GM18907 (cell line): ENCODE results near the gene KRTAP10-5.
"Not testable (repeated sequence)": the region's sequence is repeated elsewhere in the genome, so short reads cannot be mapped to it uniquely, and the experiment has no call there.

Experiments used
- ATAC-seq: cut with Tn5 transposase; IDR thresholded peaks from one replicate; pipeline ENCODE4 v1.9.1; 2021; ENCODE audit warnings: mild to moderate bottlenecking, moderate library complexity; ENCODE audit not compliant: unreplicated experiment

KRTAP10-5 gene

DNA sequence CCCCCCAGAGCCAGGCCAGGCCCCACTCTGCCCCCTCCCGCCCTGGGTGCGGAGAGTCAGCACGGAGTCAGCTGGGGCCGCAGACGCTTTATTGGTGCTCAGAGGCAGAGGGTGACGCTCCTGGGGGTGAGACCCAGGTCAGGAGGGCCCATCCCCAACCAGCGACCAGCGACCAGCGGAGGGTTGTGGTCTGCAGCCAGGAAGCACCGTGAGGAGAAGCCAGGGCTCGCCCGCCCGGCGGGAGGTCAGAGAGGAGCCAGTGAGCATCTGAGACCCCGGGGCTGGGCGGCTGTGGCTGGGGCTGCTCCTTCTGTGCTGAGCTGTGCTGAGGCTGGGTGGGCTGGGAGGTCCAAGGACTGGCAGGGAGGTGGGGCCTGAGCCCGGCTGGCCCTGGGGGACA lies 30.1 kb downstream of the KRTAP10-5 start:
- not testable (repeated sequence) for ATAC-seq

DNA sequence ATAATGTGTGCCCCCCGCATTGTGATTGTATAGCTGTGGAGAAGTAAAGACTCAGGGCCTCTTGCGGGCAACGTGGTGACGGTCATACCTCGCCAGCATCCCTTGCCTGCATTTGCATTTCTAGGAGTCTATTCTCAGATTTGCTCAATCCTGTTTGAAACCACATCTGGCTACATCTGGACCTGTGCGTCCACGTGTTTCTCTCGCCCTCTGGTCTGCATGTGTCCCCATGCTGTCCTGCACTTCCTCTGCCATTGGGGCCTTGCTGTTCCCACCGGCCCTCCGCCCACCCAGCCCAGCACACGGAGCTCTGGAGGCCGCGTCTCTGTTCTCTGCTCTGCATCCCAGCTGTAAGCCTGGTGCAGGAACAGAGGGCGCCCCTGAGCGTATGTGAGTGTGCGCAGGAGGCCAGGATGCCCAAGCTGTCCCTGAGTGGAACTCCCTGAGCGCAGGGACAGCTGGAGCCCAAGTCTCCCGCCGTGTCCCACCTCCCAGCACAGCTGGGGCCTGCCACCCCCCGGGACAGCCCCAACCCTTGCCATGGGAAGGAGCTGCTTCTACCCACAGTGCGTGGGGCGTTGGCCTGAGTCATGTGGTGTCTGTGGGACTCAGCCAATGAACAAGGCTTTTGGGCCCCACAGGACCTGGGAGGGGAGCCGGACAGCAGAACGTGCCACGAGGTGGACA lies 30.7 kb downstream of the KRTAP10-5 start:
- ATAC-seq, result no peak

DNA sequence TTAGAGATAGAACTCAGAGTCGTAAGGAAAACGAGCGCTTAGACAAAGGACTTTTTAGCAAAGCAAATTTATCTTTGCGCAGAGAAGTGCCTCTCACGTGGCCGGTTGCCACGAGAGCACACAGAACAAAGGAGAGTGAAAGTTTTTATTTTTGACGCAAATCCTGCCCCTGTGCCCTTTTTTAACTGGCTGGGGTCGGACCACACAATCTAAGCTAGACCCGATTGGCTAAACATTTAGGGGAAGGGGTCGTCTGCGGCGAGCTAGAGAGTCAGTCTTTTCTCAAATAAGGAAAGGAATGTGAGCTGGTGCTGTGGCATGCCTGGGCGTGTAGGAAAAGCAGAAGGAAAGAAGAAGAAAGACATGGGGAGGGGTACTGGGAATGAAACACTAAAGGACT lies 31.5 kb downstream of the KRTAP10-5 start:
- ATAC-seq, result no peak

DNA sequence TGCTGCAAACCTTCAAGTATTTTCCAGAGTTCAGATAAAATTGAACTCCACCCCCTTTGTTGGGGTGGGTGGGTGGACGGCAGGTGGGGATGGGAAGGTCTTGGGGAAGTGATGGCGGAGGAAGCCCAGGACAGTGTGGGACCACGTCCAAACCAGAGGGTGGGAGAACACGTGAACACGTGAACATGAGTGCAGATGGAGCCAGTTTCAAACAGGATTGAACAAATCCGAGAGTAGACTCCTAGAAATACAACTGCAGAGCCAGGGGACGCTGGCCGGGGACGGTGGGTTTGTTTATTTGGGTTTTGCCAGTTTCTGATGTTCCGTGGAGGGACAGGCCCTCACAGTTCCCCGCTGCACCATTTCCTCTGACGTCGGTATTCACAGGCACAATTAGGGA lies 32.0 kb downstream of the KRTAP10-5 start:
- ATAC-seq, result no peak

DNA sequence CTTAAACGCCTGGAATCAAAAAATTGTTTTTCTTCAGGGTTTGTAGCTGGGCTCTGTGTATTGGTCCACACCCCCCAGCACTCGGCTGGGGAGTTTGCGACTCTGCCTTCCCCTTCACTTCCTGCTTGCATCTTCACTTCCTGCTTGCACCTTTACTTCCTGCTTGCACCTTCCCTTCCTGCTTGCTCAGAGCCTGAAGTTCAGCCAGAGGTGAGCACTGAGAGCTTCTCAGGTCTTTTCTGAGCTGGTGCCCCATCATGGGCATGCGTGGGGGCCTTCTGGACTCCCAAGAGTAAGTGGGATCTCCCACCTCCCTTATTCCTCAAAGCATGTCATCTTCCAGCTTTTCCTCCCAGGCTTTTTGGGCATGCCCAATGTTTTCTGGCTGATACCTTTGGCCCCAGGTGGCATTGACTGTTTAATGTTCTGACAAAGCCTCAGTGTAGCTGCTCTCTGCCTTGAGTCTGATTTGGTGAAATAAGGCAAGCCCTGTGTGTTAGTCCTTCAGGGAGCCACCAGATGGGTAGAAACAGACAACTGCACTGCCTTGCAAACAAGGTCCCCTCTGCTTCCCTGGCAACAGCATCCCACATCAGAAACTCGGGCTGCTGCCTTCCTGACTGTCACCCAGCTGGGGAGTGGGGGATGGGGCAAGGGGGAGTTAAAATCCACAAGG lies 32.6 kb downstream of the KRTAP10-5 start:
- no peak for ATAC-seq

DNA sequence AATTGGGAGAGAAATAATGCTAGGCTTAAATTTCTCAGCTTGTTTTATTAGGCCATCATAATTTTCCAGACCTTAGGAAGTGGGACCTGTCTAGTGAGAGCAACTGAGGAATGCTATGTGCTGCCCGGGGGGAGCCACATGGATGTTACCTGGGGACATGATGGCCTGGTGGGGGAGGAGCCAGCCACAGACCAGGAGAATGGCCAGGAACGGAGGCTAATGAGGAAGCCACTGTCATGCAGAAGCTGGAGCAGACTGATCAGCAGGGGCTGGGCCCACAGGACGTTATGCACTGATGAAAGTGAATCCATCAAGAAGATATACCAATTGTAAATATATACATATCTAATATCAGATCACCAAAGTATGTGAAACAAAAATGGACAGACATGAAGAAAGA lies 35.8 kb downstream of the KRTAP10-5 start:
- ATAC-seq, result no peak

DNA sequence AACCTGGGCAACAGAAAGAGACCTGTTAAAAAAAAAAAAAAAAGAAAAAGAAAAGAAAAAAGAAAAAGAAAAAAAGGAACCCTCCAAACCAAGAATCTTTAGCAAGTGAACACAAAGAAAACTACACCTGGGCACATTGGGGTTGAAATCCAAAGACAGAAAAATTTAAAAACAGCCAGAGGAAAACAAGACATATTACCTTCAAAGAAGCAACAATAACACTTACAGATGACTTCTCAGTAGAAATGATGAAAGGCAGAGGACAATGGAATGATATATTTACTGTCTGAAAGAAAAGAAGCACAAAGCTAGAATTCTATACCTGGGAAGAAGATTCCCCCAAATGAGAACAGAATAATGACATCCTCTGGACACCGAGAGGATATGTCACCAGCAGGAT lies 37.7 kb downstream of the KRTAP10-5 start:
- ATAC-seq, result no peak

DNA sequence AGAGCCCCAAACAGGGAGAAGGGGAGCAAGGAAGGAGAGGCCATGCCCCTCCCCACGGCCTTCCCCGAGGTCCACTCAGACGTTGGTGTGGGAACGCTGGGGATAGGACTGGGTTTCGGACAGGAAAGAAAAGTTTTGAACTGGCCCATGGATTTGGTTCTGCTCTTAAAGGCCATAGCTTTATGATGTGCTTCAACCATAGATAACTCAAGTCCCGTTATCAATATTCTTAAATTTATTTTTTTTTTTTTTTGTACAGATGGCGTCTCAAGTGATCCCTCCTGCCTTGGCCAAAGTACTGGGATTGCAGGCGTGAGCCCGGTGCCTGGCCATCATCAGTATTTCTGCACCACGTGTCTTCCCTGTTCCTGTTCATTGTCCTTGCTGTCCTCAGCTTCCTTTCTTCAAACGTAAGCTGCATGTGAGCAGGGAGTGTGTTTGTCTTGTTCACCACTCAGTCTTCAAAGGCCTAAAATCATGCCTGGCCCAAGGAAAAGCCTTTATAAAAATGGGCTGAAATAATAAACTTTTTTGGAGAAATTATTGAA lies 39.6 kb downstream of the KRTAP10-5 start:
- ATAC-seq, result no peak

DNA sequence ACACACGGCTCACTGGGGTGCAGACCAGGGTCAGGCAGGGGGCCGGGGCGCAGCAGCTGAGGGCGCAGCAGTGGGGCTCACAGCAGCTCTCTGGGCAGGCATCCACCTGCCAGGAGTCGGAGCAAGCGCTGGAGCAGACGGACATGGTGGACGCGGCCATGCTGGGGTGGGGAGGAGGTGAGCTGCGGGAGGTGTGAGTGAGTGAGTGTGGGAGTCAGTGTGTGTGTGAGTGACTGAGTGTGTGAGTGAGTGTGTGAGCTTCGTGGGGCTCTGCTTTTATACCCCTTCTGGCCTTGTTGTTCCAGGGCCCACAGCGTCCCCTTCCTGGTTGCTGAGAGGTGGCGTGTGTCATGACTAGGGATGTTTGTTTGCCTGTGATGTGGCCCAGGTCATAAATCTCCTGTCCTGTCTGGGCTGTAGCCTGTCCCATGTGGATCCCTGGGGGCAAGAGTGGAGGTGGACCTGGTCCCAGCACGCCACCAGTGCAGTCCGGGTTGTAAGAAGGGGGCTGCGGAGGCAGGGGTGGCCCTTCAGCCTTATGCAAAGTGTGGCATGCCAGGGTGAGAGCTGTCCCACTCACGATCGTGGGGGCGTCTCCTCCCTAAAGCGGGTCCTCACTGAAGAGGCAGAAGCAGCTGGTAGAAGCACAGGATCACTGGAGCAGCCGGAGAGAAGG lies 40.3 kb downstream of the KRTAP10-5 start, which contains the start of gene KRTAP10-1:
TSS of gene KRTAP10-1 (minus strand) at position 205 of the 676 bp plus-strand sequence. CDS start at position 160, 45 bp downstream.
- ATAC-seq, result no peak

DNA sequence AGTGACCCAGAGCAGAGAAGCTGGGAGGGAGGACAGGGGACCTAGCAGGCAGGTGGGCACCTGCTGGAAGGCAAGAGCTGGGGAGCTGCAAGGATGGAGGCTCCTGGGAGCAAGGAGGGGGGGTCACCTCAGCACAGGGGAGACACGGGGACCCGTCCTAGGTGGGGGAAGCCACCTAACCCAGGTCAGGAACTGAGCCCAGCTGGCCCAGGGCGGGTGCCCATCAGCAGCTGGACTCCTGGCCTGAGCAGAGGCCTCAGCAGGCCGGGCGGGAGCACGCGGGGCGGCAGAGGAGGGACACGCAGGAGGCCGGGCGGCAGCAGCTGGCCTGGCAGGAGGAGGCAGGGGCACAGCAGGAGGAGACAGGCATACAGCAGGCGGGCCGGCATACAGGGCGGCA lies 41.4 kb downstream of the KRTAP10-5 start:
- no peak for ATAC-seq

DNA sequence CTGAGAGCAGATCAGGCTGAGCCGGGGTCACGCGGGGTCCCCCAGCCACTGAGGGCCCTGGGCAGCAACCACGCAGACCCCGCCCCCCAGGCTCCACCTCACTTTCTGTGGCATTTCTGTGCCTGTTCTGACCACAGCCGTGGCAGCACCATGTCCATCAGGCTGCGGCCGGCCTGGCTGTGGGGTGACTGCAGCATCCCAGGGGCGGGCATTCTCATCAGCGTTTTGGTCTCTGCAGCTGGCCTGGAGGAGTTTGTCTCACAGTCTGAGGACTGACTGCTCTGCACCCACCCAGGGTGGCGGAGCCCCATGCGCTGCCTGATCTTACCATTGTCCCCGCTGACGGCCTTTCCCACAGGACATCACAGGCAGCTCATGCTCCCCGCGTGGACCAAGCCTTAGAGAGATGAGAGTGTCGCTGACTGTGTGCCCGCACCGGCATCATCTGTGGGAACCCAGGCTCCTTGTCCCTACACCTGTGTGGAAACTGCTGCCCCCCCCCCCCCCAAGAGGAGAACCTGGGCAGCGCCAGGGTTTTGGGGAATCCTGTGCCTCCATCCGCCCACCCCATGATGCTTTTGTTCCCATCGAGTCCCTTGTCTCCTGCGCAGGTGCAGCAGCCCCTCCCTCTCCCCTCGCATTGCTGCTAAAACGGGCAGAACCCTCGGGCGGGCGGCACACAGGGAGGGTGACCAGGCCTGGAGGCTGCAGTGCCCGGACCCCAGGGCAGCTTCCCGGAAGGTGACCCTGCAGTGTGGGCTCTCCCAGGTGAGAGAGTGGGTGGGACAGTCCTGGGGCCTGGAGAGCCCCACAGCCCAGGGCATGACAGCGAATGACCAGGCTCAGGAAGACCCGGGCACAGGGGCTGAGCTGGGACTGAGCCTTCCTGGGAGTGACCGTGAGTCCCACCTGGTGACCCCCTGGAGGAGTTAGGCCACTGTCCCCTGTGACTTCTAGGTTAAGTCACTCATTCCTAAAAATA lies 42.2 kb downstream of the KRTAP10-5 start:
- no peak for ATAC-seq

DNA sequence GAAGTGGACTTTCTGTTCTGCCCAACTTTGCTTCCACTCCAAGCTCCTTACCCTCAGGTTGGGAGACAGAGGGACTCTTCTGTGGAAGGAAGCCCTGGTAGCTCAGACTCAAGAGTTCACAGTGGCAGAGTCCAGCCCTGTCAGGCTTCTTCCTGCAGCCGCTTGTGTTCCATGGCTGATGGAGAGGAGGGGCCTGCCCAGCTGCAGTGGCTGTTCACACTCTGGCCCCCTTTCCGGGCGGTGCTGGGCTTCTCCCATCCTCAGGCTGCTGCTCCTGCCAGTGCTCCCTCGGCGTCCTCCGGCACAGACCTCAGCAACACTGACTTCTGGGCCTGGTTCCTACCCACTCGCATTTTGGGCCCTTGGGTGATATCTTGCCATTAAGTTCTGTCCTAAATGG lies 44.4 kb downstream of the KRTAP10-5 start:
- ATAC-seq, result no peak

DNA sequence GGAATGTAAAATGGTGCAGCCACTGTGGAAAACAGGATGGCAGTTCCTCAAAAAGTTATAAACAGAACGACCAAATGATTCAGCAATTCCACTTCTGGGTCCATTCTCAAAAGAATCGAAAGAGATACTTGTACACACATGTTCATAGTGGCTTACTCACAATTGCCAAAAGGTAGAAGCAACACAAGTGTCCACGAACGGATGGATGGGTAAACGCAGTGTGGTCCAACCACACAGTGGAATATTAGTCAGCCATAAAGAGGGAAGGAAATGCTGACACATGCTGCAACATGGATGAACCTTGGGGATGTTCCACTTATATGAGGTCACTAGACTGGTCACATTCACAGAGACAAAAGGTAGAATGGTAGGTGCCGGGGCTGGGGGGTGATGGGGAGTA lies 45.7 kb downstream of the KRTAP10-5 start:
- ATAC-seq, result no peak

DNA sequence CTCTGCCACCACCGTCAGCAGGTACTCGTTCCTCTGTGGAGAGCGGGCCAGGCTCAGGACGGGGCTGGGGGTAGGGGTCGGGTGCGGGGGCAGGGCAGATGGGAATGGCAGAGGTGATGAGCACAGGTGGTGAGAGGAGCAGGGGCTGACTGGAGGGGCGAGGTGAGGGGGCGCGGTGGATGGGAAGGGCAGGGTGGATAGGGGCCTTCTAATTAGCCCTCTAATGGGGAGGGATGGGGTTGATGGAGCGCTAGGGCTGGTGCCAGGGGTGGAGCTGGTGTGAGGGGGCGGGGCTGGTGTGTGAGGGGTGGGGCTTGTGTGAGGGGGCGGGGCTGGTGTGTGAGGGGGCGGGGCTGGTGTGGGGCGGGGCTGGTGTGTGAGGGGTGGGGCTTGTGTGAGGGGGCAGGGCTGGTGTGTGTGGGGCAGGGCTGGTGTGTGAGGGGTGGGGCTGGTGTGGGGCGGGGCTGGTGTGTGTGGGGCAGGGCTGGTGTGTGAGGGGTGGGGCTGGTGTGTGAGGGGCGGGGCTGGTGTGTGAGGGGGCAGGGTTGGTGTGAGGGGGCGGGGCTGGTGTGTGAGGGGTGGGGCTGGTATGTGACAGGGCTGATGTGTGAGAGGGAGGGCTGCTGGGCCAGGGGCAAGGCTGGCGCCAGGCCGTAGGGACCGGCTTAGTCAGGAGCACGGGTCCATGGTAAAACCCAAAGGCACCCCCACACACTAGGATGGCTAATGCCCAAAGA lies 46.3 kb downstream of the KRTAP10-5 start:
- ATAC-seq, result no peak

DNA sequence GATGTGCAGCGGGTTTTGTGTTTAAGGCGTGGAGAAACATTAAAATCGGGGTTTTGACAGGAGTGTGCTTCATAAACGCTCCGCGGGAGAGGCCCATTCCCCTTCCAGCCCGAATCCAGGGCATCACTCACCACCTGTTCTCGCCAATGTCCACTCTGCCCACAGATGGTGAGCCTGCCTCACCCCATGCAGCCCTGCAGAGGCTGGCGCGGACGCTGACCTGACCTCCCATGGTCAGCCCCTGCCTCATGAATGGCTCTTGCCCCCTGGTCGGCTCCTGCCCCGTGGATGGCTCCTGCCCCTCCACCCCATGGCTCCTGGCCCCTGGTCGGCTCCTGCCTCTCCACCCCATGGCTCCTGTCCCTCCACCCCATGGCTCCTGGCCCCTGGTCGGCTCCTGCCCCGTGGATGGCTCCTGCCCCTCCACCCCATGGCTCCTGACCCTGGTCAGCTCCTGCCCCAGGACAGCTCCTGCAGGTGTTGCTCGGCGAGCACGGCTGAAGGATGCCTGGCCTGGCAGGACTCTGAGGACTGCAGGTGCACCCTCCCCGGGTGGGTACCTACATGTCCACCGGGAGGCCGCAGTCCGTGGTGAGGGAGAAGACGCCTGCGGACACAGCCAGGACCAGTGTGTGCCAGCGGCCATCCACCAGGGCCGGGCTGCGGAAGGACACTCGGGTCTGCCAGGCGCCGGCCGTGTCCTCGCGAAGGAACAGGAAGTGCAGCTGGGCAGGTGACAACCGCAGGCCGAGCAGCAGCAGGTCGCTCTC lies 47.1 kb downstream of the KRTAP10-5 start:
- no peak for ATAC-seq

DNA sequence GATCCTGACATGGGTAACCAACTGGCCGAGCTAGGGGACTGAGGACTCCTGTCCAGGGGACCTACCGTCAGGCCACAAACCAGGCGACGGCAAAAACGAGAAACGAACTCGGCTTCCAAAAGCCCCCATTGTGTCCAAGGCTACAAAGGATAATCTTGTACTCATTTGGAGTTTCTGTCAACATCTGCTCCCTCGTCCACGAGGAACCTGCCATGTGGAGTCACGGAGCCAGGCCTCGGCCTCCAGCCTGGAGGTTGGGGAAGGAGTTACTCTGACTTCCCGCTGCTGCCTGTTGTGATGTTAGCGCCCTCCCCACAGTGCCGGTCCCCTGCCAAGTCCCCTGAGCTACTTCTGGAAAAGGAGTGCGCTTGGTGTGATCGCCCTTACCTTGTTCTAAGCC lies 47.7 kb downstream of the KRTAP10-5 start:
- ATAC-seq, result no peak

DNA sequence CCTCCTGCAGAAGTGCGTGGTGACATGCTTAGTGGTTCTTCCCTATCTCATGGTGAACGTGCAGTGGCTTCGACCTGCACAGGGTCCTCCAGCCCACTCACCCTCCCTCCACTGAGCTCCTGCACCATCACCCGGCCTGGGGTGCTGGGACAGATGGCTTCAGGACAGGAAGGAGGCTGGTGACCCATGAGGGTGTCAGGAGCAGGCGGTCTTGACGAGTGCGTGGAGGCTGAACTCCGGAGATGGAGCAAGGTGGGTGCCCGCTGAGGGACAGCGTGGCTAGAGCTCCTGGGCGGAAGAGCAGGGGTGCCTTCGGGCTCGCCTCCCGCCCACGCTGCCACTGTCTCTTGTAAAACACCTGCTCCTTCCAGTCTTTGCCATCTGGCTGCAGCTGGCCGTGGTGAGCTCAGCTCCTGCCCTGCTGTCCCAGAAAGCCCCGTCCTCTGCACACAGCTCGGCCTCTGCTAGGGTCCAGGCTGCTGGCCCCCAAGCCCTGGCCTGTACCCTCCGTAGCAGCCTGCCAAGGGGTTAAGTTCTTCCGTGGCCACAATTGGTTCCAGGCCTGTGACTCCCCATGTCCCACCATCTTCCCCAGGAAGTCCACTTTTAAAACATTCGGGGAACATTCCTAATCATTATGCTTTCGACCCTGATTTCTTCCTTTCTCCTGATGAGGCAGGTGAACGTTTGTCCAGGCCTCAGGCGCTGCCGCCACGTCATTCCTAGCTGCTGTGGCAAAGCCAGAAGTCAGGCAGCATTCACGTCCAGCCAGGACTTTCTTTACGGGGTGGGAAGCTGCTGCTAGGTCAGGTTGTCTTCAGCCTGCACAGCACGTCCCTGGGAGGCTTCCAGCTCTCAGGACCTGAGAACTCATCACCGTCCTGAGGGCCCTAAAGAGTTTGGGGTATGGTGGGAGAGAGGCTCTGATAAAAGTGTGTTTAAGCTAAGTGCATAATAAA lies 48.5 kb downstream of the KRTAP10-5 start:
- ATAC-seq, result no peak
